AG20443 (cell line): Measurements from ENCODE around the gene COMMD8.
"Not testable (repeated sequence)": the region's sequence is repeated elsewhere in the genome, so short reads cannot be mapped to it uniquely, and the experiment has no call there.

Source experiments
- DNase-seq: peaks from one replicate; pipeline ENCODE4 v3.0.0; 2012; ENCODE audit warnings: low spot score, mixed read lengths

The COMMD8 gene

GRCh38 chr4:47463235-47463956 lies at the start of gene COMMD8:
COMMD8 (minus strand) TSS chr4:47463702; CDS start chr4:47463651, 51 bp downstream.
- peak; percentile 99 for DNase-seq

- DNase-seq = no peak
Measured at GRCh38 chr4:47510506-47511143, 47.1 kb upstream of the COMMD8 start.

- DNase-seq = peak; percentile 22
Measured at GRCh38 chr4:47505666-47506065, 42.2 kb upstream of the COMMD8 start.

GRCh38 chr4:47505147-47505546 lies 41.6 kb upstream of the COMMD8 start:
- DNase-seq = no peak

GRCh38 chr4:47500776-47501175 lies 37.3 kb upstream of the COMMD8 start:
- DNase-seq = no peak

- DNase-seq = no peak
Measured at GRCh38 chr4:47499700-47500099, 36.2 kb upstream of the COMMD8 start.

GRCh38 chr4:47498899-47499298 lies 35.4 kb upstream of the COMMD8 start:
- no peak for DNase-seq

- DNase-seq = no peak
Measured at GRCh38 chr4:47494124-47494430, 30.6 kb upstream of the COMMD8 start.

- DNase-seq = no peak
Measured at GRCh38 chr4:47493238-47494123, 30.0 kb upstream of the COMMD8 start.

GRCh38 chr4:47490550-47490949 lies 27.0 kb upstream of the COMMD8 start:
- peak; percentile 22 for DNase-seq

- DNase-seq = no peak
Measured at GRCh38 chr4:47488706-47489105, 25.2 kb upstream of the COMMD8 start.

GRCh38 chr4:47486727-47487126 lies 23.2 kb upstream of the COMMD8 start:
- not testable (repeated sequence) for DNase-seq

- DNase-seq = peak; percentile 15
Measured at GRCh38 chr4:47486231-47486673, 22.8 kb upstream of the COMMD8 start.

GRCh38 chr4:47485768-47486167 lies 22.3 kb upstream of the COMMD8 start:
- DNase-seq = no peak

- DNase-seq = peak; percentile 96
Measured at GRCh38 chr4:47485047-47485692, 21.7 kb upstream of the COMMD8 start, which contains the start of gene ATP10D. ATP10D (plus strand) TSS chr4:47485275; CDS start chr4:47512541, 27,266 bp downstream.

- no peak for DNase-seq
Measured at GRCh38 chr4:47484168-47484567, 20.7 kb upstream of the COMMD8 start.

GRCh38 chr4:47483745-47484144 lies 20.2 kb upstream of the COMMD8 start:
- peak; percentile 20 for DNase-seq

- peak; percentile 25 for DNase-seq
Measured at GRCh38 chr4:47482326-47482725, 18.8 kb upstream of the COMMD8 start.

- no peak for DNase-seq
Measured at GRCh38 chr4:47478804-47479203, 15.3 kb upstream of the COMMD8 start.

GRCh38 chr4:47475411-47475810 lies 11.9 kb upstream of the COMMD8 start:
- DNase-seq = no peak

- DNase-seq = no peak
Measured at GRCh38 chr4:47474799-47475198, 11.3 kb upstream of the COMMD8 start.

GRCh38 chr4:47473141-47473750 lies 9.7 kb upstream of the COMMD8 start:
- DNase-seq = no peak
